Renal cortex interstitium (tissue), 11 donors: ENCODE measurements around the gene DMP1. TPM values are rescaled to one million over a fixed set of nuclear protein-coding genes. Genes with fewer than 3 reads are reported as not detected.
A peak's percentile ranks its signal among the peaks of the same experiment; 100 is the strongest.
"Not testable (repeated sequence)": the region's sequence is repeated elsewhere in the genome, so short reads cannot be mapped to it uniquely, and the experiment has no call there.

ENCODE experiments used
- DNase-seq, 11 donors: peaks; one replicate each; pipeline ENCODE4 v3.0.0-alpha.2; 2013; ENCODE audit warnings: low read depth in 9 of 11, low spot score in 4 of 11; ENCODE audit errors: extremely low read depth in 1 of 11
- polyA plus RNA-seq, 3 donors: library from polyadenylated mRNA; unstranded; fragments of 120-200 nt; gene quantifications; one replicate each; pipeline ENCODE4 v1.2.1, GENCODE V29; 2013; ENCODE audit not compliant: insufficient read length in 3 of 3

DMP1 gene
- polyA plus RNA-seq, 3 donors: 0.04 to 0.14 TPM; not detected in 1

DNA sequence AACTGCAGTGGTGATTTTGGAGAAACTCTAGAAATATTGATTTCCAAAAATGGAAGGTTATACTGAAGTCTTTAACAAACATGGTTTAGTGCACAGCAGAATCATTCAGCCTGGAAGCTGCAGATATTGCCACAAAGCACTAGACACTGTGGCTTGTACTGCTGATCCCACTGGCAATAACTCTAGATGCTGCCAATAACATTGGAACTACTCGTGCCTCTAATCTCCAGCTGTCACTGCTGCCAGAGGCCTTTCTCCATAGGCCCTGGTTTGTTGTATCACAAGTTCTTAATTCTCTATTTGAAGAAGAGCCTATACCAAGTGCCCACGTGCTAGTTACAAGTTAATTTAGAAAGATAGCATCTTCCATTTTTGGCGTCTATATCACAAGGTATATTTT is 19.3 kb downstream of the DMP1 start:
- no peak for DNase-seq

GRCh38 chr4:87677731-87678130 is 27.7 kb downstream of the DMP1 start:
- DNase-seq: no peak

DNA sequence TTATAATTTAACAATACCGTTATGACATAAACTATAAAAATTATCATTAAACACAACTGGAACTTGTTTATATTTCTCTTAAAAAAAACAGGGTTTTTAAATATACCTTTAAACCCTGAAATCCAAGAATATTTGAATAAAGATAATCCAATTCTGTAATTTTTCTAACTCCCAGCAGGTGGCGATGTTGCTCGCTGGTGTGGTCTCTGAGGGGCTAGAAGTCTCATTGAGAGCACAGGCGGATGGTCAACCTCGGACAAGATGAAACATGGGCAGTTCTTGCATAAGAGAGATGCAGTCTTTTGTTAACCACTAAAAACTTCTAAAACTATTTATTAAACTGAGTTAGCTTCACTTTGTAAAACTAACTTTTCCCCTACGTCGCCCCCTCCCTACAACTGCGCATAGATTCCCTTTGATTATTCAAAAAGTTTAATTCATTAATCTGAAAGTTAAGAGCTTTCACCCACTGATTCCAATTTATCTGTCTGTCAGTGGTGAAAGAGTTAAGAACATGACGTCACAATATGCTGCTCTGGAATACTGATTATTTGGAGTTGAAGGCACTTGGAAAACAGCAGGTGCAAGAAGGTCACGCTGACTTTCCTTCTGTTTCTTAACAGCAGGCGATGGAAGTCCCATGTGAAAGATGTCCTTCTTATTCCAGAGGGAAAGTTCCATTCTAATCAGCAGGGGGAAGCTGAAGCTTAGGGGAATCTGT is 29.5 kb downstream of the DMP1 start:
- peak in 10 of 11 donors; percentile 25 to 53 (median 38) for DNase-seq

DNA sequence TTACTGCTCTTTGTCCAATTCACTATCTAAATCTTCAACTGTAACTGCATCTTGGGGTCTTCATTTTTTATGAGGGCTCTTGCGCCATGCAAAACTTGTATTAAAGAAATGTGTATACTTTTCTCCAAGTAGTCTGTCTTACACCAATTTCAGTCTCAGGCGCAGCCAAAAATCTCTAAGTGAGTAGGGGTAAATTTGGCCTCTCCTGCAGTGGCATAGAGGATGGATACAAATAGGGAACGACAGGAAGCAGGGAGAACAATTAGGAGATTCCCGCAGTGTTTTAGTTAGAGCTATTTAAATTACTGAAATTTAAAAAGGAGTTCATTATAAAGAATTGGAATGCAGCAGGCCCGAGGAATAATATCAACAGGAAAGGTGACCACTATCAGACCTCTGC is 30.2 kb downstream of the DMP1 start:
- DNase-seq: no peak

- DNase-seq: no peak
Measured at GRCh38 chr4:87688316-87688715, 38.2 kb downstream of the DMP1 start.

- DNase-seq: not testable (repeated sequence)
Measured at GRCh38 chr4:87690947-87691346, 40.9 kb downstream of the DMP1 start.

DNA sequence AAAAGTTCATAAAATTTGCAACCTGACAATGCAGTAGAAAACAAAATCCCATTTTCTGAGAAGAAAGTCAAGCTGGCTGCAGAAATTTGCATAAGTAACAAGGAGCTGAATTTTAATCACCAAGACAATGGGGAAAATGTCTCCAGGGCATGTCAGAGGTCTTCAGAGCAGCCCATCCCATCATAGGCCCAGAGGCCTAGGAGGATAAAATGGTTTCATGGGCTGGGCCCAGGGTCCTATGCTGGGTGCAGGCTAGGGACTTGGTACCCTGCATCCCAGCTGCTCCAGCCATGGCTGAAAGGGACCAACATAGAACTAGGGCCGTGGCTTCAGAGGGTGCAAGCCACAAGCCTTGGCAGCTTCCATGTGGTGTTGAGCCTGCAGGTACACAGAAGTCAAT is 42.0 kb downstream of the DMP1 start:
- not testable (repeated sequence) for DNase-seq

- DNase-seq: no peak
Measured at GRCh38 chr4:87697272-87697671, 47.2 kb downstream of the DMP1 start.

GRCh38 chr4:87697945-87698344 is 47.9 kb downstream of the DMP1 start:
- no peak for DNase-seq

DNA sequence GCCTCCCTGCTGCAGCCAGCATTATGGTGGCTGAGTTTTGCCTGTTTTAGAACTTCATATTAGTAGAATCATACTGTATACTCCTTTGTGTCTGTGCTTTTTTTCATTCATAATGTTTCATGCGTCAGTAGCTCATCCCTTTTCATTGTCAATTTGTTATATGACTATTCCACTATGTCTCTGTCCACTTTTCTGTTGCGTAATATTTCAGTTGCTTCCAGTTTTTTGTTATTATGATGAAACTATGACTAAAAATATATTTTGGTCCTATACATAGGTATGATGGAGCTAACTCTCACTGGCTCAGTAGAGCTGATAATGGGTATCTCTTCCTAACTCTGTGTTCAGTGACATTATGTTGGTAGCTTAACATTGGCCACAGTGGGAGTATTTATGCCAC is 48.3 kb downstream of the DMP1 start:
- no peak for DNase-seq

GRCh38 chr4:87704001-87704400 is 53.9 kb downstream of the DMP1 start:
- DNase-seq: no peak

DNA sequence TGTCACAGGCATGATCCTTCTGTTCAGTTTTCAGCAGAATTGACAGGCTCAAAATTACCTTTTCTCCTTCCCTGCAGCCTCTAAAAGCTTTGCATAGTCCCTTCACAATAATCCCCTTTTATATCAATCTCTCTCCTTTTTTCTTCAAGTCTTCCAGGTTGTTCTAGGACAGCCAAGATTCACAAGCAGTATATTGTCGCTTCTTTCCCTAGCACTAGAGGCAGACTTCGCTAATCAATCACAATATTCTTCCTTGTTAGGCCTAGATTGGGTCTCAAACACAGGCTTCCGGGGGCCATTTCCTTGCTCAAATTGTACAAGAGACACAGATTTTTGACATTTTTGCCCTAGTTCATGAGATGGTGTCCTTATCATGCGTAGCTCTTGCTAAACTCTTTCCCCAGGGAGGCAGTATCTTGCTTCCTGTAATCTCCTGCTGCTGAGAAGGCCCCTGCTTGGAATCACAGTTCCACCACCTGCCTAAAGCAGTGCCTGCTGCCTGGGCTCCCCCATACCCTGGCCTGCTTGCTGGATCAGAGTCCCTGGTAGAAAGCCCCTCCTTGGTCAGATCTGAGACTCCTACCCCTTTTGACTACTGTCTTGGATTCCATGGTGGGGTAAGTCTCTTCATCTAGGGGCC is 57.3 kb downstream of the DMP1 start:
- DNase-seq: no peak

Other genes starting within 250 kb of the DMP1 start
- gene NUDT9, start 227.7 kb upstream of the DMP1 start, polyA plus RNA-seq: 10 to 100 TPM; 66.1 to 74.1 (median 69.7) TPM
- 10 to 100 TPM in 2 of 3 donors, 1 to 10 TPM in 1; 7.5 to 15.3 (median 13.0) TPM for gene SPARCL1, start 120.9 kb upstream of the DMP1 start, polyA plus RNA-seq
- gene DSPP, start 41.8 kb upstream of the DMP1 start, polyA plus RNA-seq: under 1 TPM in 2 of 3 donors, not detected in 1; 0.03 to 0.08 TPM
- under 1 TPM in 1 of 3 donors, not detected in 2; 0.23 TPM for gene IBSP, start 149.3 kb downstream of the DMP1 start, polyA plus RNA-seq
- not detected for gene MEPE, start 182.7 kb downstream of the DMP1 start, polyA plus RNA-seq